Right ventricle myocardium inferior (tissue), 1 donor: ENCODE results near the gene CMTM4. TPM values are rescaled to one million over a fixed set of nuclear protein-coding genes. Genes with fewer than 3 reads are reported as not detected.

ENCODE experiments used
- total RNA-seq: library from RNA; stranded (reverse); fragmentation: NEBNext Ultra II Directional; extraction: Animal tissue kit (Norgen Biotek cat#: 25700); gene quantifications from one replicate; pipeline ENCODE4 v1.2.1, GENCODE V29; 2021
- donor health status: DM: no; HTN: yes; CAD: no; lungs with severe emphysema.

The CMTM4 gene
- total RNA-seq, 1 donor from 2014 or later: 10.9 TPM

Other genes with a start within 250 kb of the CMTM4 start
- gene TK2, start 146.6 kb downstream of the CMTM4 start, total RNA-seq: 18.6 TPM
- 14.7 TPM for gene CKLF, start 144.2 kb downstream of the CMTM4 start, total RNA-seq
- gene CMTM1, start 130.3 kb downstream of the CMTM4 start, total RNA-seq: 0.92 TPM
- 0.35 TPM for gene CMTM2, start 117.3 kb downstream of the CMTM4 start, total RNA-seq
- gene CMTM3, start 92.0 kb downstream of the CMTM4 start, total RNA-seq: 11.8 TPM
- 76.6 TPM for gene DYNC1LI2, start 54.9 kb upstream of the CMTM4 start, total RNA-seq
- not detected for gene TERB1, start 104.8 kb upstream of the CMTM4 start, total RNA-seq
- 32.4 TPM for gene NAE1, start 134.2 kb upstream of the CMTM4 start, total RNA-seq
- gene CA7, start 147.7 kb upstream of the CMTM4 start, total RNA-seq: not detected
- gene PDP2, start 183.8 kb upstream of the CMTM4 start, total RNA-seq: 3.1 TPM
- 0.16 TPM for gene CDH16, start 222.1 kb upstream of the CMTM4 start, total RNA-seq
- gene RRAD, start 228.8 kb upstream of the CMTM4 start, total RNA-seq: 84.3 TPM
- gene CIAO2B, start 237.7 kb upstream of the CMTM4 start, total RNA-seq: 127 TPM
- 126 TPM for gene CES2, start 238.8 kb upstream of the CMTM4 start, total RNA-seq